GM21528 (cell line): ENCODE data around the gene CELA3A.

Experiments
- ATAC-seq: cut with Tn5 transposase; IDR thresholded peaks from one replicate; pipeline ENCODE4 v1.9.1; 2021; ENCODE audit warnings: mild to moderate bottlenecking, moderate library complexity; ENCODE audit not compliant: unreplicated experiment, low FRiP score

Gene CELA3A

DNA sequence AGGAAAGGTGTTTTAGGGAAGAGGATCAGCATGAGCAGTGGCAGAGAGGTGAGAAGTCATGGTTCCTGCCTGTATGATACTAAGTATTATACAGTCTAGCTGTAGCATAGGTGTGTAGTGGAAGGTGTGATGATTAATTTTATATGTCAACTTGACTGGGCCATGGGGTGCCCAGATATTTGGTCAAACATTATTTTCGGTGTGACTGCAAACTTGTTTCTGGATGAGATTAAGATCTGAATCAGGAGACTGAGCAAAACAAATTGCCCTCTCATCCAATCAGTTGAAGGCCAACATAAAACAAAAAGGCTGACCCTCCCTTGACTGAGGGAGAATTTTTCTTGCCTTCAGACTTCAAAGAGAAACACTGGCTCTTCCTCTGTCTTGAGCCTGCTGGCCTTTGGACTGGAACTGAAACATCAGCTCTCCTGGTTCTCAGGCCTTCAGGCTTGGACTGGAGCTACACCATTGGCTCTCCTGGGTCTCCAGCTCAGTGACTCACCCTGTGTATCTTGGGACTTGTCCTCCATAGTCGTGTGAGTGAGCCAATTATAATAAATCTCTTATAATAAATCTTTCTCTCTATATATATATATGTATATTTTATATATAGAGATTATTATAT is 44.3 kb downstream of the CELA3A start:
- ATAC-seq, result no peak

DNA sequence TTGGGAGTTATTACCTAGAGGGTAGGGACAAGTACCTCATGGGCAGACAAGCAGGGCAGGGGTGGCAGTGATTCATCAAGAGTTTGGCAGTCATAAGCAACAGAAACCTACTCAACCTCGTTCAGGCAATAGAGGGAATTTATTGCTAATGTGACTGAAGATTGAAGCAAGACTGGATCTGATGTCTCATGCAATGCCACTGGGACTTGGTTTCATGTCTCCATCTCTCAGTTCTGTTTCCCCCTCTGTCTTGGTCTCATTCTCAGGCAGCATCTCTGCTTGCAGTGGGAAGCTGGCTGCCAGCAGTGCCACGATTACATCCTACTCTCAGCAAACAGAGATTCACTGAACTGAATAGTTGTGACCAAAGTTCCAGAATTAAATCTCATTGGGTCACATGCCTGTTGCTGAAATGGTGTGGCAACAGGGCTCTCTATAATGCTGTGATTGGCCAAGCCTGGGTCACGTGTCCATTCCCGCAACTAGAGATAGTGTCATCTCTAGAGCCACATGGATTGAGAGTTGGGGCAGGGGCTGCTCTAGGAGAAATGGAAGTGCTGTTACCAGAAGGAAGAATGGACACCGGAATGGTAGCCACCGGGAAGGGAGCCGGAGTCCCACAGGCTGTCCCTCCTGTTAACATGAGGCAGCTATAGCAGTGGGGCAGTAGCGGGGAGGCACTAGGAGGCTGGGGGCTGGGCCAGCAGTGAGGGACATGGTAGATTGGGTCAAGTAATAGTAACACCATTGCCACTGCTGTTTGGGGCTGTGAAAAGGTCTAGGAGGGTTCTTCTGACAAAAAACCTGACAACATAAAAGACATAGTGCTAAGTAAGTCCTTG is 47.1 kb downstream of the CELA3A start:
- ATAC-seq, result no peak

GRCh38 chr1:22050330-22050729 is 48.9 kb downstream of the CELA3A start:
- ATAC-seq, result no peak

- no peak for ATAC-seq
Observed at GRCh38 chr1:22051607-22052114, 50.2 kb downstream of the CELA3A start.

- ATAC-seq, result peak; percentile 90
Observed at GRCh38 chr1:22052115-22053016, 50.9 kb downstream of the CELA3A start, which contains the start of gene CDC42. CDC42 (plus strand) TSS chr1:22052709; CDS start chr1:22078479, 25,770 bp downstream.

- ATAC-seq, result peak; percentile 36
Observed at GRCh38 chr1:22053017-22053860, 51.8 kb downstream of the CELA3A start.

DNA sequence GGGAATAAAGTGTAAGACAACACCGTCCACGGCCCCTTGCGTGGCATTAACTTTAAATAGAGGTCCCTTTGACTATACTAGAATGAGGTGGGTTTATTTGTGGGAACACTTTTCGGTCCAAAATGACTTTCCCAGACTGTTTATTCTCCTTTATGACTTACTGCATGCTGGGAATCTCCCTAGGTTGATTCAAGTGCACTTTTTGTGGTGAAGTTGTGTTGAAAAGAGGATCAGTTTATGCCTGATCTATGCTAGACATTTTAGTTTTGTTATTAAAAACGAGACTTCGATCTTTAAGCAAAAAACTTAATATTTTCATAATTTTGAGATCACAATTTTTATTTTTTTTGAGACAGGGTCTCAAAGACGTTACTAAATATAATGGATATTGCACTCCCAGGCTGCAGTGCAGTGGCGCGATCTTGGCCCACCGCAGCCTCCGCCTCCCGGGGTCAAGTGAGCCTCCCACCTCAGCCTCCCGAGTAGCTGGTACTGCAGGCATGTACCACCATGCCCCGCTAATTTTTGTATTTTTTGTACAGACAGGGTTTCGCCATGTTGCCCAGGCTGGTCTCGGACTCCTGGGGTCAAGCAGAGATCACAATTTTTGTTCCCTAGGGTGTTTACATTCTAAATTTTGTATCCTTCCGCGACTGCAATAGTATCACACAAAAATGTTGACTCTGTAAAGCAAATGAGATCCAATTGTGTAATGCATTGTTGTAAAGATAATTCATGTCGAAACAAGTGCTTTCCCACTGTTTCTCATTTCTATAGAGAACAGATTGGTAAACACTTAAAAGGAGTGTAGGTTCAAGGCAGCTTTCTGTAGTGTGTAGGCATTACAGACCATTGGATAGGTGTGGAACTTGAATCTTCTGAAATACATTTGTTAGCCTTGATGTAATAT is 52.7 kb downstream of the CELA3A start:
- no peak for ATAC-seq

GRCh38 chr1:22055463-22055862 is 54.0 kb downstream of the CELA3A start:
- ATAC-seq, result no peak

DNA sequence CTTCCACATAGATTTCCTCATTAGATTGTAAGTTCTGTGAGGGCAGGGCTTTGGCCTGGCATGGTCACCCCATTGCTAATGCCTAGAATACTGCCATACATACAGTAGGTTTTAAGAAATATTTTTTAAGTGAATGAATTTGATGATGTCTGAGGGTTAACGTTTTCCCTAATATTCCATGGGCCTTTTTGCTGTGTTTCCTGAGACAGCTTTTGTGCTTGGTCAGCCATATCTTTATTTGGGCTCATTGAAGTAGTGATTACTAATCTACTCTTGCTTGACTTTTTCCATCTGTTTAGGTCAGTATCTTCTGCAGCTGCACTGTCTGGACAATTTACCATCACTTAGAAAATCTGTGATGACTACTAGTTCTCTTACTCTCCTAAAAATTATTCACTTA is 54.6 kb downstream of the CELA3A start:
- no peak for ATAC-seq

GRCh38 chr1:22056936-22057335 is 55.5 kb downstream of the CELA3A start:
- ATAC-seq, result no peak

DNA sequence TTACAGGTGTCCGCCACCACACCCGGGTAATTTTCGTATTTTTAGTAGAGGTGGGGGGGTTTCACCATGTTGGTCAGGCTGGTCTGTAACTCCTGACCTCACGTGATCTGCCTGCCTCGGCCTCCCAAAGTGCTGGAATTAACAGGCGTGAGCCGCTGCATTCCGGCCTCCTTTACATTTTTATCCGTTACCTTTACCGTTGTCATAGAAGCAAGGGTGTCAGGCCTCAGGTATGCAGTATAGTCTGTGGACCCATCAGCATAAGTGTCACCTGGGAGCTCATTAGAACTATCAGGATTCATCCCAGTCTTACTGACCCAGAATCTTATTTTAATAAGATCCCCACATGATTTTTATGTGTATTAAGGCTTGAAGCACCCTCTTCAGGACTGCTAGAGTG is 56.4 kb downstream of the CELA3A start:
- no peak for ATAC-seq
